ENCODE measurements around the gene ANO2. TPM values are rescaled to one million over a fixed set of nuclear protein-coding genes. Genes with fewer than 3 reads are reported as not detected.
"Not testable (repeated sequence)": the region's sequence is repeated elsewhere in the genome, so short reads cannot be mapped to it uniquely, and the experiment has no call there.

Gene ANO2
- total RNA-seq, 1 donor from 2014 or later = 2.2 TPM

- DNase-seq (ENCODE audit: low read depth) = no peak
These were observed 55.5 kb downstream of the ANO2 start for GRCh38 chr12:5889381-5890047.

- DNase-seq (ENCODE audit: low read depth) = no peak
These were observed 56.2 kb downstream of the ANO2 start for GRCh38 chr12:5888816-5889315.

- not testable (repeated sequence) for DNase-seq (ENCODE audit: low read depth)
These were observed 57.2 kb downstream of the ANO2 start for GRCh38 chr12:5887819-5888218.

DNA sequence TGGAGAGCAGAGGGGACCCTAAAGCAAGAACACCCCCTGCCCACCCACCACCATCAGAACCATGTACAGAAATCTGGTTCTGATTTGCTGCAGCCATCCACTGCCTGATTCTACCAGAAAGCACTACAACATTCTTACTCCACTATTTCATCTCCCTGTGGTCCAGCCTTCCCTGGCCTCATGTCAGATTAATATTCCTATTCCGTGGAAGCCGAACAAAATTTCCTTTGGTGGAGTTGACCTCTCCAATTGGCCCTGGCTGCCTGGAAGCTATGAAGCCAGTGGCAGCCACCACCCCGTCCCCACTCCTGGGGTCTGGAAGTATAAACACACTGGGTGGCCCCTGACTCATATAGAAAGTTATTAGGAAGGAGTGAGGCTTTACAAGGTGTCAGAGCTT, 60.2 kb downstream of the ANO2 start:
- DNase-seq (ENCODE audit: low read depth) = no peak

DNA sequence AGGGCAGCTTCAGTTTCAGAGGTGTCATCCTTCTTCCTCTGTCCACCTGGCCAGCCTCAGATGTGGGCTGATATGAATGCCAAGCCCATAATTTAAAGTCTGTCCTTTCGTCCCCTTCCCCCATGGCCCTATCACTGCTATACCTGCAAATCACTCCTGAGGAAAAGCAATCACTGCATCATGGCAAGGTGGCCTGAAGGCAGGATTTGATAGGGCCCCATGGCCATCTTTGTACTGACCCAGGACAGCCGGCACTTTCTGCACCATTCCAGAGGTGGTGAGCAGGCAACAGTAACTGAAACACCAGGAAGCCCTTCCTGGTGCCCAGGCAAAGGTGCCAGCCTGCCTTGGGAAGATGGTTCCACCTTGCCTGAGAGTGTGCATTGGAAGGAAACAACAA, 60.8 kb downstream of the ANO2 start:
- DNase-seq (ENCODE audit: low read depth) = no peak

- DNase-seq (ENCODE audit: low read depth) = no peak
These were observed 62.4 kb downstream of the ANO2 start for GRCh38 chr12:5882511-5883190.

DNA sequence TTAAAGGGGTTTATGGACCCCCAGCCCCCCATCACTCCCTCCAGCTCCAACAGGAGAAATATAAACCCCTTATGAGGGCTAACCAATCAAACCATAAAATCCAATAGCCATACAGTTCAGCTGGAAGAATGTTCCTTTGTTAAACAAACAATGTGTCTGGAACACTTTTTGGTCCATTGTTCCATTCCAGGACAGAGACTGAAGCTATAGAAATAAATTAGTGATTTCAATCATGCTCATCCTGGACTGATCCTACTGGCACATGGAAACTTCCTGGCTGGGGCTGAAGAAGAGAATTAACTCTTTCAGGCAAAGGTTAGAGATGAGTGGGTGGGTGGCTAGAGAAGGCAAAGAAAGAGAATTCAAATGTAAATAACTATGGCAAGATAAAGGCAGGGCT, 63.4 kb downstream of the ANO2 start:
- DNase-seq (ENCODE audit: low read depth) = no peak

DNA sequence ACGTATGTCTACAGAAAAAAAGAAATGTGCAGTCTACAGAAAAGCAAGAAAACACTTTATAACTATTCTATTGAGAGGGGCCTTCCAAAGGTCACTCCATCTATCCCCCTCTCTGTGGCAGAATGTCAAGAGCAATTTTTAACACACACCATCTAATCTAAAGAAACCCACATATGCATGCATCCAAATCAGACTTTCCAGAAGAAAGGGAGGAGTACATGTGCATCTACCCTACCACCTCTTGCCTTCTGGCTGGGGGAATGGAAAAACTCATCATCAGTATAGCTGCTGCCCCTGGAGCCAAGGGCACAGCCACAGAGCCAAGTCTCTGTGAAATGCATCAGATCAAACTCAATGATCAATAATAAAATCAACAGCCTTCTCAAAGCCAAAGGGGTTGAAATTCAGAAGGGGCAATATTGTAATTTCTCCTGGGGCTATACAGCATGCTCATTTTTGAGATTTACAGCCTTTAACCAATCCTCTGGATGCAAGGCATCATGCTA, 63.9 kb downstream of the ANO2 start:
- DNase-seq (ENCODE audit: low read depth) = no peak

DNA sequence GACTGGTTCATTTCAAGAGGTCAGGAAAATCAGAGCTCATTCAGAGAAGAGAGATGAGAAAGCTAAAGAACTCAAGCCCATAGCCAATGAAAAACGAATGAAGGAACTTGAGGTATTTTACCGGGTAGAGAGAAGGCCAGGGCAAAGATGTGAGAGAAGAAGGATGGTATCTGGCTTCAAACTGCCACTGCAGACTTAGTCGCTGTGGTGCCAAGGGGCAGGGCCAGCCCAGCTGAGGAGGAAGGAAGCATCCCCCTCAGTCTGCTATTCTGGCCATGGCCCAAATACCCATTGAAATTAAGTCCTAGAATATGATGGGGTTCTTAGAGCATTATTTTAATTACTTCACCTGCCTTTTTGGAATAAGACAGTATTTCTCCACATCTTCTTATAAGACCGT, 69.2 kb downstream of the ANO2 start:
- DNase-seq (ENCODE audit: low read depth) = no peak

- no peak for DNase-seq (ENCODE audit: low read depth)
These were observed 70.5 kb downstream of the ANO2 start for GRCh38 chr12:5874514-5874913.

- no peak for DNase-seq (ENCODE audit: low read depth)
These were observed 71.7 kb downstream of the ANO2 start for GRCh38 chr12:5873281-5873919.

GRCh38 chr12:5872745-5873144, 72.3 kb downstream of the ANO2 start:
- DNase-seq (ENCODE audit: low read depth) = peak; percentile 13

GRCh38 chr12:5871741-5872140, 73.3 kb downstream of the ANO2 start:
- DNase-seq (ENCODE audit: low read depth) = no peak

DNA sequence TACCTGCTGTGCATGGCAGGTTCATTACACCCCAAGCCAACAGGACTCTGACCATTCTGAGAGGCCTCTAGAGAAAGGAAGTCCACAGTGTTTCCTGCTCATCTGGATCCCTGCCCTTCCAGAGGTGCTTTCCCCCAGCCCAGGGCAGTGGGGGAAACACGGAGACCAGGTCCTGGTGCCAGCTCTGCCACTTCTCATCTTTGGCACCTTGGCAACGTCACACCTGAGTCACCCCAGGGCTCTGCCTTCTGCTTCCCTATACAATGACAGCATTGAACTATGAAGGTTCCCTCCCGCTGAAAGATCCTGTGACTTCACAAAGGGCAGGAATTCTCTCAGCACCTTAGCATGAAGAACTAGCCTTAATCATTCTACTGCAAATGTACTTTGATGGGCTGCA, 74.9 kb downstream of the ANO2 start:
- no peak for DNase-seq (ENCODE audit: low read depth)

DNA sequence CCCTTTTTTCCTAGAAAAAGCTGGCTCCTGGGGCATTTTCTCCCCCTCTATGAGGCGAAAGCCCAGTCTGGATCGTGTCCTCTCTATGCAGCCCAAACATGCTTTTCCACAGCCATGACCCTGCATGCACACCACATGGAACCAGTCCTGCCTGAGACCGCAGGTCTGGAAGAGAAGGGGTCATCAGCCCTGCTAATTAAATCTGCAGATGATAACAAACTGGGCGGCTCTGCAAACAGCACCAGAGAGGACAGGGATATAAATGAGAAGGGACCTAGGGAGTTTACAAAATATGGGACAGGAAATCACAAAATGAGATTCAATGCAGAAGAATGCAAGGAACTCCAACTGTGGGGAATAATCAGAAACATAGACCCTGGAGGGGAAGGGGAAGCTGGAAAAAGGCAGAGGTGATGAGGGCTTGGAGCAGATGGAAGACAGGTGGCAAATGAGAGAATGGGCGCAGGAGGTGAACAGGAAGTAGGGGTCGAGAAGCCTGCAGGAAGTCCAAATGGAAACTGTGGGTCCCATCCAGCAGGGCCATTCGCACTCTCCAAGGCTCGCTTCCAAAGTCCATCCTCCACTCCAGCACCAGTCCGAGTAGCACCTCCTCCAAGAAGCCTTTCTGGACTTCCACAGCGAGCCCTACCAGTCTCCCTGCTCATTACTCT, 76.3 kb downstream of the ANO2 start:
- no peak for DNase-seq (ENCODE audit: low read depth)

DNA sequence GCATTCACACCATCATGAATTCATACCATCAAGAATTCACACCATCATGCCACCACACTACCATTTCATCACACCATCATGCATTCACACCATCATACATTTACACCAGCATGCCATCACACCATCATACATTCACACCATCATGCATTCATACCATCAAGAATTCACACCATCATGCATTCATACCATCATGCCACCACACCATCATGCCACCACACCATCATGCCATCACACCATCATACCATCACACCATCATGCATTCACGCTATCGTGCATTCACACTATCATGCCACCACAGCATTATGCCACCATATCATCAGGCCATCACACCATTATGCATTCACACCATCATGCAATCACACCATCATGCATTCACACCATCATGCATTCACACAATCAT, 79.7 kb downstream of the ANO2 start:
- no peak for DNase-seq (ENCODE audit: low read depth)

GRCh38 chr12:5864972-5865371, 80.1 kb downstream of the ANO2 start:
- no peak for DNase-seq (ENCODE audit: low read depth)

DNA sequence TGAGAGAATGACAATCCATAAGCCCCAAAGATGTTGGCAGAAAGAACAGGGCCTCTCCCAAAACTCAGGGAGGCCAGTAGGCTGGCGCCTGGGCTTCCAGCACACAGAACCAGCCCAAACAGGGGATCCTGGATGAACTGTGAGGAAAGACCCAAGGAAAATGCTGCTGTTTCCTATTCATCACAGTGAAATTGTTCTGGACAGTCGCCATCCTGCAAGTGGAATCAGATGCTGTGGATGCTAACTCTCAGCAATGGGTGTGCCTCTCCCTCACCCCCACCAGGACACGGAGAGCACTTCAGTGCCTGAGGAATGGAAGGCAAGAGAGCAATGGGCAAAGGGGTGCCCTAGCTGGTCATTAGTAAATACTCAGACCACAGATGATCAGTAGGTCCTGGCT, 80.8 kb downstream of the ANO2 start:
- DNase-seq (ENCODE audit: low read depth) = no peak

- DNase-seq (ENCODE audit: low read depth) = no peak
These were observed 83.6 kb downstream of the ANO2 start for GRCh38 chr12:5861416-5861815.

- no peak for DNase-seq (ENCODE audit: low read depth)
These were observed 88.4 kb downstream of the ANO2 start for GRCh38 chr12:5856692-5857091.

- DNase-seq (ENCODE audit: low read depth) = no peak
These were observed 98.1 kb downstream of the ANO2 start for GRCh38 chr12:5846950-5847349.

DNA sequence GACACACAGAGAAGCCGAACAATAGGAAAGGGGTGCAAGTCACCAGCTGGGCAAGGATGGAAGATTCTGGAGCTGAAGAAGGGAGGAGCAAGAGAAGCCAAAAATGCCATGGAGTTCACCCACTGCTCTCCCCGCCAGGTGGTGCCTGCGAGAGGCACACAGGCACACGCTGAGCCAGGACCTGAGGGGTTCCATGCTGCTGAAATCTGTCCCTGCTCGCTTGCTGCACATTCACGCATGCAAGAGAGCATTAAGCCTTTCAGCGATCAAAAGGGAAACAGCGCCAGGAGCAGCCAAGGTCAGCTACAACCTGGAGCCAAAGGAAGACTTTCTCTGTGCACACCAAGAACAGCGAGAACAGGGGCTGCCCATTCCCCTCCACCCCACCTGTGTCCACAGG, 104.1 kb downstream of the ANO2 start:
- DNase-seq (ENCODE audit: low read depth) = no peak

Data from myocyte (in vitro differentiated cells).